HPDE6-E6E7 (cell line): ENCODE results near the gene LGR5.

Experiments
- DNase-seq: peaks from one replicate; pipeline ENCODE4 v3.0.0; 2011; ENCODE audit warnings: missing footprints; ENCODE audit errors: extremely low spot score

The LGR5 gene

GRCh38 chr12:71436696-71437095 lies 2.9 kb upstream of the LGR5 start:
- no peak for DNase-seq

- no peak for DNase-seq
Measured at GRCh38 chr12:71438670-71439361, 782 bp upstream of the LGR5 start.

- DNase-seq = no peak
Measured at GRCh38 chr12:71439362-71439612, 311 bp upstream of the LGR5 start.

- no peak for DNase-seq
Measured at GRCh38 chr12:71440345-71440762, 756 bp downstream of the LGR5 start.

- no peak for DNase-seq
Measured at GRCh38 chr12:71440763-71441748, 1.5 kb downstream of the LGR5 start.

GRCh38 chr12:71441836-71442566 lies 2.4 kb downstream of the LGR5 start:
- no peak for DNase-seq

- DNase-seq = no peak
Measured at GRCh38 chr12:71442567-71442931, 3.0 kb downstream of the LGR5 start.

- DNase-seq = no peak
Measured at GRCh38 chr12:71445071-71445470, 5.5 kb downstream of the LGR5 start.

- DNase-seq = no peak
Measured at GRCh38 chr12:71447691-71448132, 8.1 kb downstream of the LGR5 start.

GRCh38 chr12:71448150-71448581 lies 8.6 kb downstream of the LGR5 start:
- DNase-seq = no peak

- no peak for DNase-seq
Measured at GRCh38 chr12:71449373-71450070, 9.9 kb downstream of the LGR5 start.

GRCh38 chr12:71452006-71452405 lies 12.4 kb downstream of the LGR5 start:
- no peak for DNase-seq

GRCh38 chr12:71455028-71455737 lies 15.6 kb downstream of the LGR5 start:
- no peak for DNase-seq

- no peak for DNase-seq
Measured at GRCh38 chr12:71456316-71456715, 16.7 kb downstream of the LGR5 start.

GRCh38 chr12:71456990-71457389 lies 17.4 kb downstream of the LGR5 start:
- no peak for DNase-seq

- no peak for DNase-seq
Measured at GRCh38 chr12:71460318-71460717, 20.7 kb downstream of the LGR5 start.

- no peak for DNase-seq
Measured at GRCh38 chr12:71460850-71461609, 21.4 kb downstream of the LGR5 start.

- DNase-seq = no peak
Measured at GRCh38 chr12:71461787-71462328, 22.3 kb downstream of the LGR5 start.

- DNase-seq = no peak
Measured at GRCh38 chr12:71465796-71466195, 26.2 kb downstream of the LGR5 start.

GRCh38 chr12:71469258-71469750 lies 29.7 kb downstream of the LGR5 start:
- DNase-seq = no peak
